Measurements from ENCODE around the gene ACTN1.
A peak's percentile ranks its signal among the peaks of the same experiment; 100 is the strongest.

ACTN1 gene

GRCh38 chr14:68908201-68908600, 70.9 kb downstream of the ACTN1 start:
- no peak for DNase-seq

GRCh38 chr14:68906439-68906838, 72.7 kb downstream of the ACTN1 start:
- no peak for DNase-seq

- DNase-seq, result no peak
Observed at GRCh38 chr14:68905107-68905895, 73.8 kb downstream of the ACTN1 start.

- DNase-seq, result no peak
Observed at GRCh38 chr14:68902357-68902756, 76.7 kb downstream of the ACTN1 start.

- no peak for DNase-seq
Observed at GRCh38 chr14:68899033-68899603, 80.0 kb downstream of the ACTN1 start.

- DNase-seq, result no peak
Observed at GRCh38 chr14:68898248-68899032, 80.7 kb downstream of the ACTN1 start.

- DNase-seq, result no peak
Observed at GRCh38 chr14:68897559-68898155, 81.4 kb downstream of the ACTN1 start.

- no peak for DNase-seq
Observed at GRCh38 chr14:68896132-68896531, 83.0 kb downstream of the ACTN1 start.

- DNase-seq, result no peak
Observed at GRCh38 chr14:68894802-68895703, 84.0 kb downstream of the ACTN1 start.

- DNase-seq, result no peak
Observed at GRCh38 chr14:68894123-68894522, 85.0 kb downstream of the ACTN1 start.

- no peak for DNase-seq
Observed at GRCh38 chr14:68893566-68893965, 85.5 kb downstream of the ACTN1 start.

- no peak for DNase-seq
Observed at GRCh38 chr14:68892961-68893360, 86.1 kb downstream of the ACTN1 start.

GRCh38 chr14:68891851-68892660, 87.0 kb downstream of the ACTN1 start:
- DNase-seq, result peak; percentile 45

GRCh38 chr14:68890173-68890931, 88.8 kb downstream of the ACTN1 start:
- DNase-seq, result no peak

- DNase-seq, result no peak
Observed at GRCh38 chr14:68888883-68889282, 90.2 kb downstream of the ACTN1 start.

GRCh38 chr14:68888025-68888850, 90.9 kb downstream of the ACTN1 start:
- DNase-seq, result no peak

- no peak for DNase-seq
Observed at GRCh38 chr14:68886109-68886434, 93.0 kb downstream of the ACTN1 start.

- DNase-seq, result no peak
Observed at GRCh38 chr14:68885226-68886108, 93.6 kb downstream of the ACTN1 start.

Measured in 8988T (cell line).